NCI-H2081 treated with DMSO at 0.1 percent for 48 hours (cell line): ENCODE measurements around the gene MFSD6.

Experiments
- DNase-seq: peaks from one replicate; lab custom pipeline; 2025; lab: John Stamatoyannopoulos, UW

MFSD6 gene

GRCh38 chr2:190440113-190440512 lies 32.0 kb downstream of the MFSD6 start:
- DNase-seq = no peak

DNA sequence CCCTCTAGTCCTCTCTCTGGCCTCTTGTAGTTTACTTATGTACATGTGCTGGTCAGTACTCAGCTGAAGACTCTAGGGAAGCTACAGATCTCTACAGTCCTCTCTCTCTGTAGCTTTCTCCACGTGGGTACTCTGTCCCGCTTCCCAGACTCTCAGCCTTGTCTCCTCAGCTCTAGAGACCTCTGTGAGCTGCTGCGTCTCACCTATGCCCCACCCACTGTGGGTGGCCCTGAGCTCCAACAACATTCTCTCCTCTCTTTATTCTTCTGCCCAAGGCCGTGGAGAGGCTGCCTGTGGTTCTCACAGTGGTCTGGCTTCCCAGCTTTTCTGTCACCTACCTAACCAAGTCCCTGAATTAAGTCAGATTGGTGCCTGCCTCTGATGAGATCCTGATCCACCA lies 33.4 kb downstream of the MFSD6 start:
- DNase-seq = no peak

GRCh38 chr2:190443055-190443454 lies 34.9 kb downstream of the MFSD6 start:
- no peak for DNase-seq

DNA sequence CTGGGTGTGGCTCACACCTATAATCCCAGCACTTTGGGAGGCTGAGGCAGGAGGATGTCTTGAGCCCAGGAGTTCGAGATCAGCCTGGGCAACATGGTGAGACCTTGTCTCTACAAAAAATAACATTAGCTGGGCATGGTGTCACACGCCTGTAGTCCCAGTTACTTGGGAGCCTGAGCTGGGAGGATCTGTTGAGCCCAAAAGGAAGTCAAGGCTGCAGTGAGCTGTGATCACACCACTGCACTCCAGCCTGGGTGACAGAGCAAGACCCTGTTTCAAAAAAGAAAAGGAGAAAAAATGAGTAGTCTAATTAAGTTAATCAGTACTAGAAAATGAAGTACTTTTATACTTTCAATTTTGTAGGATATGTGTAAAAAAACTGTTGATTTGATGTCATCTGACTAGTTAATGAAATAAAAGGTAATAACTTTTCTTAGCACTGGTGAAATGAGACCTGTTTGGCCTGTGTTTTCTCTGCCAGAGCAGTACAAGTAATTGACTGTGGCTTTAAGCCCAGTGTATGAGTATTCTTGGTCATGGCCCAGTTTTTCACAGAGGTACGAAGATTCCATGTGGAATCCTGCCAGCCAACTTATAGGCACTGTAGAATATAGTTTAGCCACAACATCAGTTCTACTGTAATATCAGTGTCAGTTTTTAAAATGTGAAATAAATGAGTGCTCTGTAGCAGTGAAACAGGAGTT lies 35.8 kb downstream of the MFSD6 start:
- DNase-seq = no peak

DNA sequence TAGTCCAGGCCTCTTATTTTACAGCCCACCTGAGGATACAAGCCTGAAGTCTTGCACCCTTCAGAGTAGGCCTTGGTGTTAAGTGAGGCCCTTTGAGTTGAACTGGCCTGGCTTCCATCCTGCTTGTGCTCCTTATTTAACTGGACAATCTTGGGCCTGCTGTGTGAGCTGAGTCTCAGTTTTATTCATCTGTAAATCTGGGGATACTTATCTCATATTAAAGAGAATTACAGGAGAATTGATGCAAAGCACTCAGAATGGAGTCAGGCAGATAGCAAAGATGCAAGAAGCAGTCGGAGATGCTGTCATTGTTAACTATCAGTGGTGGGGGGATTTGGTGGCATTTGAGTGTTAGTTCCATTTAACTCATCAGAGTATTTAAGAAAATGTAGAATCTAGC lies 36.8 kb downstream of the MFSD6 start:
- DNase-seq = no peak

DNA sequence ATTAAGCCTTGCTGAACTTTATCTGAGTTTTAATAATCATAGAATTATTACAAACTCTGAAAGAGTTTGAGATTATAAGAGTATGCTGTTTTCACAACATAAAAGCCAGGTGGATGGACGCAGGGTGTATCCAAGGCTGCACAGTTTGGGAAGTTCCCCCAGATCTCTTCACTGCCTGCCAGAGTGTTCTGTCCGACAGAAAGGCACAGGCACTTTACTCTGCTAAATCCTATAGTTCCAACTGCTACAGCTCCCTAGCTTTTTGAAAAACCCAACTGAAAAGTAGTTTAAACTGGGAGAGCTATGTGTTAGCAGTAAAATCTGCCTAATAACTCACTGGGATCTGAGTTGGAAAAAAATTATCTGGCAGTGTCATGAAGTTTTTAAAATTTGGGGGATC lies 38.0 kb downstream of the MFSD6 start:
- no peak for DNase-seq

DNA sequence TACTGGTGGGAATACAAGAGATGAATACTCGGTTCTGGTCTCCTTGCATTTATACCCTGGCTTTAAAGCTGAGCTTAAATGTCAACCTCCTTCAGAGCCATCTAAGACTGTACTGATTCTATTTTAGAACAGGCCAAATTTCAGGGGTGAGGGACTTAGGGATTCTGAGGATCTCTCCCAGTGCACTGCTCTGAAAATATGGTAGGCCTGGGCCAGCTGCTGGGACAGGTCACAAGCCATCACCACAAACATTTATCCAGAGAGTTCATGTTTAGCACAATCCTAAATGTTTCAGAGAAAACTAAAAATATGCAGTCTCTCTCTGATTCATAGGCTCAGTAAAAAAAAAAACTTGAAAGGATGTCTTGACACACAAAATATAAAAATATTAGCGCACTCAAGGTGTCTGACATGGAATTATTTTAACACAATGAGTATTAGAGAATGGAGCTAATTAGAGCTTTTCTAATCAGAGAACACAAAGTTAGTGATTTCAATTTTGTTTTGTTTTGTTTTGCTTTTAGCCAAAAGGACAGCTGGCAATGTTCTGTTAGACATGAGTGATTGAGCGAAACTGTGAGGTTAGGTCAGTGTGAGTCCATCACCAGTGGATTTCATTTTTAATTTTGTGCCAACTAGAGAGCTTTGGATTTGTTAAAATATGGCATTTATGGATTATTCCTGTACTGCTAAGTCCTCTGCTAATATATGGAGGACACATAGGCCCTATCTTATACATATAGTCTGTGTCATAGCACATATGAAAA lies 38.8 kb downstream of the MFSD6 start:
- DNase-seq = no peak

- DNase-seq = no peak
Measured at GRCh38 chr2:190447766-190448165, 39.6 kb downstream of the MFSD6 start.

GRCh38 chr2:190449925-190450324 lies 41.8 kb downstream of the MFSD6 start:
- DNase-seq = no peak

DNA sequence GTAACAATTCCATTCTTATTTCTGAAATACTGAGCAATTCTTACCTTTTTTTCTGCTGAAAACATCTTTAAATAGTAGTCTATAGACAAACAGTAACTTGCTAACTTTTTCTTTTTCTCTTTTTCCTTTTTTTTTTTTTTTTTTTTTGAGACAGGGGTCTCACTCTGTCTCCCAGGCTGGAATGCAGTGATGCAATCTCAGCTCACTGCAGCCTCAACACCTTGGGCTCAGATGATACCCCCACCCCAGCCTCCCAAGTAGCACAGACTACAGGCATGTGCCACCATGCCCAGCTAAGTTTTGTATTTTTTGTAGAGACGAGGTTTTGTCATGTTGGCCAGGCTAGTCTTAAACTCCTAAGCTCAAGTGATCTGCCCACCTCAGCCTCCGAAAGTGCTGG lies 42.2 kb downstream of the MFSD6 start:
- DNase-seq = no peak

DNA sequence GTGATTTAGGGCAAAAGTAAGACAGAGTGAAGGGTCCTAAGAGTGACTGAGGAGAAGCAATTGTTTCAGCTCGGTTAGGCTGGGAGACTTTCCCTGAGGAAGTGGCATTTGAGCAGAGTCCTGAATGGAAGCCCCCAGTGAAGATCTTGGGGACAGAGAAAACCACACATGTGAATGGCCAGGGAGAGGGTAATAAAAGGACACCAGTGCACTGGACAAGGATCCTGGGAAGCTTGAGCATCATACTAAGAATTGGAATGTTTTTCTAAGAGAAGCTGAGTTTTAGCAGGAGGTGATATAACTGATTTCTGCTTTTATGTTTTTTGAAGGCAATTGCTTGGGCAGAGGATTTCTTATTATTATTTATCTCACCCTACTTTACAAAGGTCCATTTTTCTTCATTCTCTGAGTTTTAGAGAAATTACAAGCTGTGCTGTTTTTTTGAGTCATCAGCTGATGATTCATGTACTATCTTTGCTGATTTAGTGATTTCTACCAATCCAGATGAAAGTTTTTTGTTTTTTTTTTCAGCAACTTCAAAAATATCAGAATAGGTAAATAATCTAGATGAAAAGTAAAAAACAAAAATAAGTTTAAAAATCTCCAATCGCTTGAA lies 43.5 kb downstream of the MFSD6 start:
- DNase-seq = no peak

- DNase-seq = no peak
Measured at GRCh38 chr2:190452433-190452832, 44.3 kb downstream of the MFSD6 start.

GRCh38 chr2:190454795-190455194 lies 46.6 kb downstream of the MFSD6 start:
- no peak for DNase-seq

DNA sequence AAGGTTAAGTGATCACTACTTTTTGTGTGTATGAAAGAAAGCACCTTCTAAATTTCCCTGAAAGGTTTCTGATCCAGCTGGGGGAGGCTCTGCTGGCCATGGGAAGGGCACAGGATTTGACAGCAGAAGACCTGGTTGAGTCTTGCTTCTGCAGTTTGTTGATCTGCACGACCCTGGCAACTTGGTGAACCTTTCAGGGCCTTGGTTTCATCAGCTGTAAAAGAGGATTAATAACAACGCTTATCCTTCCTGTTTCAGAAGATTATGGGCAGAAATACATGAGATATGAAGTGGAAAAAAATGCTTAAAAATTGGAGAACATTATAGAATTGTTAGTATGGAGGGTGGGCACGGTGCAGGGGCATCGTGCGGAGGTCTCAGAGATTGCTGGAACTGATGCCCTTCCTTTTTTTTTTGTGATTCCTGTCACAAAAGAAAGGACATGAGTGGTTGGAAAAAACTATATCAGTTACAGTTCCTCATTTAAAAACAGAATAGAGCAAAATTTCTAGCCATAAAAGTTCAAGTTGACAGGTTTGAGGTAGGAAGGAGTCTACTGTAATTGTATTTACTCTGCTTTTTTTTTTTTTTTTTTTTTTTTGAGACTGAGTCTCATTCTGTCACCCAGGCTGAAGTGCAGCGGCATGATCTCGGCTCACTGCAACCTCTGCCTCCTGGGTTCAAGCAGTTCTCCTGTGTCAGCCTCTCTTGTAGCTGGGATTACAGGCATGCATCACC lies 47.4 kb downstream of the MFSD6 start:
- no peak for DNase-seq

GRCh38 chr2:190456833-190457232 lies 48.7 kb downstream of the MFSD6 start:
- DNase-seq = no peak

DNA sequence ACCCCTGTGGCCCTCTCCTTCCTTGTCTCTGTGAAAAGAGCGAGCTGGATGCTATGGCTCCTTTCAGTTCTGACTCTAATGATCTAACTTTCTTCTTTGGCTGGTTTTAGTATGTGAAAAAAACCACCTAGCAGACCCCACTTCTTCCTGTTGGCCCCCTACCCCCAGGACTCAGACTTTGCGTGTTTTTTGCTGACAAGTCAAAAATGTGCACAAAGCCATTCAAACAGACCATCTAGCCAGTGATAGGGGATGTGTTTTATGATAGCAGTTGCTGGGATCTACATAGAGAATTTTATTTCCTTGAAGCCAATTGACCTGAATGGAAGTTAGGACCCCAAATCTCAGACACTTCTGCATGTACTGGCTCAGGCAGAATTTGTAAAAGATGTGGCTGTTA lies 49.1 kb downstream of the MFSD6 start:
- DNase-seq = no peak

- DNase-seq = no peak
Measured at GRCh38 chr2:190458352-190459107, 50.4 kb downstream of the MFSD6 start.

- no peak for DNase-seq
Measured at GRCh38 chr2:190459881-190460280, 51.7 kb downstream of the MFSD6 start.

GRCh38 chr2:190460487-190460886 lies 52.3 kb downstream of the MFSD6 start:
- no peak for DNase-seq

DNA sequence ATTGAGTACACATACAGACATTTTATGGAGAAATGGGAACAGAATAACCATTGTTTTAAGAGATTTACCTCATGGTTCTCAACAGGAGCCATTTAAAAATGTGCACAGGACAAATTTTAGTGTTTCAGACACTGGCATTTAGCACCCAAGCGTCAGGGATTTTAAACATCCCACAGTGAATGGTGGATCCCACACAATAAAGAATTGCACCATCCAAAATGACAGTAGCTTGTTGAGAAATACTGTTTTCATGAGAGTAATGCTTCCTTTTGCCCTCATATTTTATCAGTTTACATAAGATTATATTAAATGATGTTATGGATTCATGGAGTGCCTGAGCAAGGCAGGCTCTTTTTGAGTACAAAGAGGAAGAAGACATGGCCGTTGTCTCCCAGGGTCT lies 54.0 kb downstream of the MFSD6 start:
- DNase-seq = no peak

DNA sequence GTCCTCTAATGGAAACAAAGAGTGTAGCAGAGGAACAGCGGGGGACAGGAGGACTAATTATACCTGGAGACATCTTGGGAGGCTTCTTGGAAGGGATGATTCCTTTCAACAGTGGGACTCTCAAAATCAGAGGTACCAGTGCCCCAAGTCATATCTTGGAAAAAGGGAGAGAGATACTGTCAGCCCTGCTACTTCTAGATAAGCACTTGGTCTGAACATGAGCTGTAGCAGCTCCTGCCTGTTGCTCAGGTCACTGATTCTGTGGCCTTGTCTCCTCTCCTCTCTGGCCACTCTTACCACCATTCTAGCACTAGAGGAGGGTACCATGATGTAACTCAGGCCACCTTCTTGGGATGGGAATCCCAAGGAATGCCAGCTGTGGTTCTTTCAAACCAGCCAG lies 54.5 kb downstream of the MFSD6 start:
- DNase-seq = no peak

DNA sequence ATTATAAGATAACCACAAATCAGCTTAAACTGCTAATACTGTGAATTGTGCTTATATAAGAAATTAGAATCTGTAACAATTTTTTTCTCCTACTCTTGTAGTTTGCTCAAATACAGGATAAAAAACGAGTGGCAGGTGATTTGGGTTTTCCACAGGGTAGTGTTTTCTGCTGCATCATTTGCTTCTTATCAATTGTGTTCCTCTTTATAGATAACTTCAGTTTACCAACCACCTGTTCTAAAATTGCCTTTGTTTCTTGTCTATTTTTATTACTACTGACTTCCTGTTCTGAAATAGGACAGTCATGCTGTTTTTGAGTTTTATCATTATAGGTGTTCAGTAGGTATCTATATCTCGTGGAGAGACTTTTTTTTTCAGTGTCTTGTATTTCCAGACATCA lies 56.9 kb downstream of the MFSD6 start:
- DNase-seq = no peak
